ENCODE results near the gene ABCC10.
"Not testable (repeated sequence)": the region's sequence is repeated elsewhere in the genome, so short reads cannot be mapped to it uniquely, and the experiment has no call there.

DNA sequence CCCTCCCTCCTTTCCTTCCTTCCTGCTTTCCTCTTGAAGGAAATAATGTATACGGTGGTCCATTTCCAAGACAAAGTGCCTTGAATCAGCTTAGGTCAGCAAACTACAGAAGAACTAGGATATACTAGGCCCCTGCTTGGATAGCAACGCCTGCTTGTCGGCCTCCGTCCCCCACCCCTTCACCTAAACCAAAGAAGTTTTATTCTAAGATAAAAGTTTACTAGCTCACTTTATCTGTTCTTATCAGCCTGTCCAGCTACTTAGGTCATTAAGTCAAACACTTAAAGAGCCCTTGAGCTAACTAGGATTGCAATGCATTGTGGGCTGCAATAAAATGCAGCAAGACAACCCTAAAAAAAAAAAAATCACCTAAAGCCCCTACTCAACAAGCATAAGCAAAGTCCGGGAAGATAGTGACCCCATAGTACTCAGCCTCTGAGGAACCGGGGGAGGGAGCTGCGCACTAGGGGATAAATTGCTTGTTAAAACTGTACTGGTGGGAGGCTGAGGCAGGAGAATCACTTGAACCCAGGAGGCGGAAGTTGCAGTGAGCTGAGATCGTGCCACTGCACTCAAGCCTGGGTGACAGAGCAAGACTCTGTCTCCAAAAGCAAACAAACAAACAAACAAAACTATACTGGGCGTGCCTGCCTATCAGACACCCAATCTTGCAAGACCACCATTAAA is 36.4 kb upstream of the ABCC10 start:
- not testable (repeated sequence) for TF ChIP-seq CTCF (IDR thresholded peaks at IDR 0.05; ENCODE audit: low read length); EZH2 (IDR thresholded peaks at IDR 0.05; ENCODE audit: borderline replicate concordance, low read length)

Measured in OCI-LY1 (cell line).